NCI-H1092 treated with DMSO at 0.1 percent for 48 hours (cell line): ENCODE data around the gene MIER2.

Experiments used
- DNase-seq: peaks from one replicate; lab custom pipeline; 2025; lab: John Stamatoyannopoulos, UW

The MIER2 gene

GRCh38 chr19:328025-328505 lies 16.5 kb downstream of the MIER2 start:
- no peak for DNase-seq

GRCh38 chr19:327291-328024 lies 17.1 kb downstream of the MIER2 start:
- DNase-seq: no peak

- no peak for DNase-seq
Measured at GRCh38 chr19:326871-327270, 17.7 kb downstream of the MIER2 start.

GRCh38 chr19:325937-326565 lies 18.5 kb downstream of the MIER2 start:
- no peak for DNase-seq

- no peak for DNase-seq
Measured at GRCh38 chr19:325173-325936, 19.2 kb downstream of the MIER2 start.

GRCh38 chr19:324716-325115 lies 19.9 kb downstream of the MIER2 start:
- DNase-seq: no peak

GRCh38 chr19:322616-323015 lies 22.0 kb downstream of the MIER2 start:
- no peak for DNase-seq

- DNase-seq: no peak
Measured at GRCh38 chr19:318509-318774, 26.2 kb downstream of the MIER2 start.

GRCh38 chr19:317710-318508 lies 26.7 kb downstream of the MIER2 start:
- no peak for DNase-seq

- no peak for DNase-seq
Measured at GRCh38 chr19:315811-316210, 28.8 kb downstream of the MIER2 start.

GRCh38 chr19:313988-314815 lies 30.4 kb downstream of the MIER2 start:
- no peak for DNase-seq

GRCh38 chr19:313169-313987 lies 31.2 kb downstream of the MIER2 start:
- DNase-seq: no peak

- no peak for DNase-seq
Measured at GRCh38 chr19:311813-312261, 32.8 kb downstream of the MIER2 start.

- DNase-seq: no peak
Measured at GRCh38 chr19:310781-311496, 33.7 kb downstream of the MIER2 start.

- no peak for DNase-seq
Measured at GRCh38 chr19:310141-310651, 34.4 kb downstream of the MIER2 start.

GRCh38 chr19:309206-309565 lies 35.4 kb downstream of the MIER2 start:
- no peak for DNase-seq

GRCh38 chr19:308471-309205 lies 36.0 kb downstream of the MIER2 start:
- DNase-seq: no peak

- DNase-seq: no peak
Measured at GRCh38 chr19:307793-308420, 36.7 kb downstream of the MIER2 start.
